Cardiac septum (tissue), 1 donor: ENCODE measurements around the gene MET. TPM values are rescaled to one million over a fixed set of nuclear protein-coding genes. Genes with fewer than 3 reads are reported as not detected.

Source experiments
- DNase-seq: peaks from one replicate; pipeline ENCODE4 v3.0.0-alpha.2; 2020; ENCODE audit warnings: low spot score
- intact Hi-C: fragments of 100-400 bp; cut with DNase I; formaldehyde crosslinking; loops from one replicate; pipeline ENCODE4 v1.14.0; 2022
- total RNA-seq: library from RNA; stranded (reverse); fragmentation: NEBNext Ultra II Directional; extraction: Animal tissue kit (Norgen Biotek cat#: 25700); gene quantifications from one replicate; pipeline ENCODE4 v1.2.1, GENCODE V29; 2021
- donor health status: DM: no; HTN: no; CAD: no.

The MET gene
- total RNA-seq, 1 donor from 2014 or later: 9.2 TPM

- intact Hi-C loops: no loop called here
These were observed 20.7 kb downstream of the MET start for GRCh38 chr7:116692401-116693308.

GRCh38 chr7:116696707-116697106 lies 24.7 kb downstream of the MET start:
- intact Hi-C loops: no loop called here

More at GRCh38 chr7:116692401-116693308, 20.7 kb downstream of the MET start:
- no peak for DNase-seq

GRCh38 chr7:116697152-116697551 lies 25.2 kb downstream of the MET start:
- intact Hi-C loops: no loop called here
- DNase-seq: no peak

More at GRCh38 chr7:116696707-116697106, 24.7 kb downstream of the MET start:
- no peak for DNase-seq

GRCh38 chr7:116697761-116698160 lies 25.8 kb downstream of the MET start:
- intact Hi-C loops: no loop called here
- DNase-seq: no peak

- DNase-seq: no peak
- intact Hi-C loops: no loop called here
These were observed 26.4 kb downstream of the MET start for GRCh38 chr7:116698396-116698795.

GRCh38 chr7:116698930-116699721 lies 27.1 kb downstream of the MET start:
- no peak for DNase-seq
- intact Hi-C loops: no loop called here

- intact Hi-C loops: no loop called here
- DNase-seq: no peak
These were observed 27.7 kb downstream of the MET start for GRCh38 chr7:116699722-116700120.

- intact Hi-C loops: no loop called here
- no peak for DNase-seq
These were observed 30.2 kb downstream of the MET start for GRCh38 chr7:116702046-116702785.

- intact Hi-C loops: no loop called here
- DNase-seq: no peak
These were observed 32.7 kb downstream of the MET start for GRCh38 chr7:116704650-116705228.

- DNase-seq: no peak
- intact Hi-C loops: no loop called here
These were observed 33.4 kb downstream of the MET start for GRCh38 chr7:116705419-116705818.

- intact Hi-C loops: no loop called here
- DNase-seq: no peak
These were observed 34.7 kb downstream of the MET start for GRCh38 chr7:116706668-116707126.

- intact Hi-C loops: no loop called here
- DNase-seq: no peak
These were observed 35.3 kb downstream of the MET start for GRCh38 chr7:116707289-116707688.

GRCh38 chr7:116708248-116708647 lies 36.3 kb downstream of the MET start:
- no peak for DNase-seq
- intact Hi-C loops: no loop called here

GRCh38 chr7:116708861-116709260 lies 36.9 kb downstream of the MET start:
- intact Hi-C loops: no loop called here
- DNase-seq: no peak

- no peak for DNase-seq
- intact Hi-C loops: no loop called here
These were observed 37.3 kb downstream of the MET start for GRCh38 chr7:116709336-116709735.

- intact Hi-C loops: no loop called here
- DNase-seq: no peak
These were observed 38.9 kb downstream of the MET start for GRCh38 chr7:116710764-116711452.

- intact Hi-C loops: no loop called here
- DNase-seq: no peak
These were observed 39.8 kb downstream of the MET start for GRCh38 chr7:116711790-116712189.

GRCh38 chr7:116713500-116713899 lies 41.5 kb downstream of the MET start:
- intact Hi-C loops: no loop called here
- no peak for DNase-seq

- DNase-seq: no peak
- intact Hi-C loops: no loop called here
These were observed 41.9 kb downstream of the MET start for GRCh38 chr7:116713918-116714317.
